ENCODE data around the gene WDR82.

GRCh38 chr3:52216585-52217408, 61.7 kb downstream of the WDR82 start:
- TF ChIP-seq CTCF (IDR thresholded peaks at IDR 0.05) (no peak), POLR2A (IDR thresholded peaks at IDR 0.05) (no peak)

Measured in uterus (tissue), 2 donors.